Left ventricle myocardium inferior (tissue), 1 donor: ENCODE data around the gene GPR75. TPM values are rescaled to one million over a fixed set of nuclear protein-coding genes. Genes with fewer than 3 reads are reported as not detected.

Experiments used
- DNase-seq: peaks from one replicate; pipeline ENCODE4 v3.0.0-alpha.2; 2020
- H3K27ac ChIP-seq: fragments of 200-600 bp; replicated peaks from 2 replicates; pipeline ENCODE4 v1.8.0; 2021
- H3K27me3 ChIP-seq: fragments of 200-600 bp; 2 replicates; pipeline ENCODE4 v1.8.0; 2021; ENCODE audit warnings: low read depth
- H3K36me3 ChIP-seq: fragments of 200-600 bp; 2 replicates; pipeline ENCODE4 v1.8.0; 2021
- H3K4me1 ChIP-seq: fragments of 200-600 bp; 2 replicates; pipeline ENCODE4 v1.8.0; 2021
- H3K4me3 ChIP-seq: fragments of 200-600 bp; 2 replicates; pipeline ENCODE4 v1.8.0; 2021; ENCODE audit warnings: mild to moderate bottlenecking, moderate library complexity
- H3K9me3 ChIP-seq: fragments of 200-600 bp; replicated peaks from 2 replicates; pipeline ENCODE4 v1.8.0; 2021
- intact Hi-C: fragments of 100-400 bp; cut with micrococcal nuclease; formaldehyde crosslinking; loops from one replicate; pipeline ENCODE4 v1.11.0; 2022
- total RNA-seq: library from RNA; stranded (reverse); fragmentation: NEBNext Ultra II Directional; extraction: Animal tissue kit (Norgen Biotek cat#: 25700); gene quantifications from one replicate; pipeline ENCODE4 v1.2.1, GENCODE V29; 2021
- TF ChIP-seq, protein P1 (sequence below): fragments of 200-600 bp; IDR thresholded peaks from 2 replicates; pipeline ENCODE4 v1.8.0; 2021; ENCODE audit warnings: antibody characterized with exemption, mild to moderate bottlenecking, borderline replicate concordance
- donor health status: DM: no; HTN: yes; CAD: no; lungs with severe emphysema.

GPR75 gene
- total RNA-seq, 1 donor from 2014 or later = 0.82 TPM

DNA sequence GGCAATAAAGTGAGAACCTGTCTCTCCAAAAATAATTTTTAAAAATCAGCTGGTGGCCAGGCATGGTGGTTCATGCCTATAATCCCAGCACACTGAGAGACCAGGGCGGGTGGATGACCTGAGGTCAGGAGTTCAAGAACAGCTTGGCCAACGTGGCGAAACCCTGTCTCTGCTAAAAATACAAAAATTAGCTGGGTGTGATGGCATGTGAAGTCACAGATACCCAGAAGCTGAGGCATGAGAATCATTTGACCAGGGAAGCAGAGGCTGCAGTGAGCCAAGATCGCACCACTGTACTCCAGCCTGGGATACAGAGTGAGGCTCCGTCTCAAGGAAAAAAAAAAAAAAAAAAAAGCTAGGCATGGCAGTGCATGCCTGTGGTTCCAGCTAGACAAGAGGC lies 7.4 kb upstream of the GPR75 start:
- Histone ChIP-seq H3K9me3 (no peaks in the 10 kb centered on the region), H3K4me1 (peaks cover 10% of the 10 kb centered on the region), H3K27ac (peak overlapping the region; percentile 14), H3K27me3 (no peaks in the 10 kb centered on the region), H3K36me3 (peaks cover 77% of the 10 kb centered on the region), H3K4me3 (no peak overlapping the region)
- TF ChIP-seq, protein P1, sequence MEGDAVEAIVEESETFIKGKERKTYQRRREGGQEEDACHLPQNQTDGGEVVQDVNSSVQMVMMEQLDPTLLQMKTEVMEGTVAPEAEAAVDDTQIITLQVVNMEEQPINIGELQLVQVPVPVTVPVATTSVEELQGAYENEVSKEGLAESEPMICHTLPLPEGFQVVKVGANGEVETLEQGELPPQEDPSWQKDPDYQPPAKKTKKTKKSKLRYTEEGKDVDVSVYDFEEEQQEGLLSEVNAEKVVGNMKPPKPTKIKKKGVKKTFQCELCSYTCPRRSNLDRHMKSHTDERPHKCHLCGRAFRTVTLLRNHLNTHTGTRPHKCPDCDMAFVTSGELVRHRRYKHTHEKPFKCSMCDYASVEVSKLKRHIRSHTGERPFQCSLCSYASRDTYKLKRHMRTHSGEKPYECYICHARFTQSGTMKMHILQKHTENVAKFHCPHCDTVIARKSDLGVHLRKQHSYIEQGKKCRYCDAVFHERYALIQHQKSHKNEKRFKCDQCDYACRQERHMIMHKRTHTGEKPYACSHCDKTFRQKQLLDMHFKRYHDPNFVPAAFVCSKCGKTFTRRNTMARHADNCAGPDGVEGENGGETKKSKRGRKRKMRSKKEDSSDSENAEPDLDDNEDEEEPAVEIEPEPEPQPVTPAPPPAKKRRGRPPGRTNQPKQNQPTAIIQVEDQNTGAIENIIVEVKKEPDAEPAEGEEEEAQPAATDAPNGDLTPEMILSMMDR = no peak
- intact Hi-C loops = no loop called here
- DNase-seq = no peak

DNA sequence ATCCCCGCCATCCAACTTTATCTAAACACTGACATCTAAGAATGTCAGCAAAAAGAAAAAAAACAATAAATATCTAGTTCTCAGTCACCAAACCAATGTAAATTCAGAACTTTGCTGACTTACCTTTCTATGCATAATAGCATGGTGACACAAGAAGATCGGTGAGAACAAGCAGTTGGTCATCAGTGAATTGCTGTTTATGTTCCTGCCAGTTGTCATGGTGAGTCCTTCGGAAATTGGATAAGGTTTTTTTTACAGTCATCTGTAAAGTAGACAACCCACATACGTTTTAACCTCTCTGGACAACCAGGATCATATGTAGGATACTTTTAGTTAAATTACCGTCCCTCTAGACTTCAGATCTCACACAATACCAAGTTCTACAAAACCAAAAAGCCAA lies 6.2 kb upstream of the GPR75 start:
- Histone ChIP-seq H3K9me3 (no peaks in the 10 kb centered on the region), H3K4me1 (peaks cover 10% of the 10 kb centered on the region), H3K36me3 (peaks cover 75% of the 10 kb centered on the region), H3K27ac (no peak overlapping the region), H3K4me3 (no peak overlapping the region), H3K27me3 (no peaks in the 10 kb centered on the region)
- no peak for DNase-seq
- TF ChIP-seq, protein P1 = no peak
- intact Hi-C loops = no loop called here

DNA sequence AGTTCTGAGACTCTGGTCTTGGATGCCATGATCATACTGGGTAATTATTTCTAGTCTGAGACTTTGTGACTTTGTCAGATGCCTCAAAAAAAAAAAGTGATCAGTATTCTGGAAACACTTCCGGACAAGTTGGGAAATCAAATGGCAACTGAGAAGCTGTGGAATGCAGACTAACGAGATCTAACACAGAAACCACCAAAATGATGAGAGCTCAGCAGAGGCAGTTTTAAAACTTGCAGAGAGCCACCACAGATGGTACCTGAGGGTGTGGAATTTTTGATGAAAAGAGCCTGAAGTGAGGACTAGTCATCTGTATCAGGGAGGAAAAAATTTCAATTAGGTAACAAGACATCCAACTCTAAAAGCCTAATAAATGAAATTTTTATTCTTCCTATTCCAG lies 5.5 kb upstream of the GPR75 start:
- no peaks in the 10 kb centered on the region for H3K27me3 ChIP-seq
- no peak overlapping the region for H3K27ac ChIP-seq
- DNase-seq = no peak
- H3K9me3 ChIP-seq = no peaks in the 10 kb centered on the region
- intact Hi-C loops = no loop called here
- H3K36me3 ChIP-seq = peaks cover 68% of the 10 kb centered on the region
- no peak overlapping the region for H3K4me3 ChIP-seq
- peaks cover 11% of the 10 kb centered on the region for H3K4me1 ChIP-seq
- TF ChIP-seq, protein P1 = no peak

DNA sequence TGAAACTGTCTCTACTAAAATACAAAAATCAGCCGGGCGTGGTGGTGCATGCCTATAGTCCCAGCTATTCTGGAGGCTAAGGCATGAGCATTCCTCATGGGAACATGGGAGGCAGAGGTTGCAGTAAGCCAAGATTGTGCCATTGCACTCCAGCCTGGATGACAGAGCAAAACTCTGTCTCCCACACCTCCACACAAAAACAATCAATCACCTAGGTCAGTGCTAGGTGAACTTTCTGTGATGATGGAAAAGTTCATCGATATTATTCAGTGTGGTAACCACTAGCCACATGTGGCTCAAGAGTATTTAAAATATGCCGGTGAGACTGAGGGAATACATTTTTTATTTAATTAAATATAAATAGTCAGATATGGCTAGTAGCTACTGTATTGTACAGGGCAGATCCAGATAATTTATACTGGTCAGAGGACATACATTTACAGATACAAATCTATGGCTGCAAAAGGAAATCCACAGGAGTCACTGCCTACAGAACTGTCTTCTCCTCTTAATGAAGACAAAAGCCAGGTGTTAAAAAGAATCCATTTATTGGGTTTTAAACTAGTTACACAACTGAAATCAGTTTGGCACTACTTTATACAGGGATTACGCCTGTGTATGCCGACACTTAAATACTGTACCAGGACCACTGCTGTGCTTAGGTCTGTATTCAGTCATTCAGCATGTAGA lies 3.9 kb upstream of the GPR75 start:
- Histone ChIP-seq H3K27me3 (no peaks in the 10 kb centered on the region), H3K4me1 (peaks cover 20% of the 10 kb centered on the region), H3K27ac (no peak overlapping the region), H3K36me3 (peaks cover 52% of the 10 kb centered on the region), H3K4me3 (no peak overlapping the region), H3K9me3 (no peaks in the 10 kb centered on the region)
- DNase-seq = no peak
- intact Hi-C loops = no loop called here
- TF ChIP-seq, protein P1 = no peak

DNA sequence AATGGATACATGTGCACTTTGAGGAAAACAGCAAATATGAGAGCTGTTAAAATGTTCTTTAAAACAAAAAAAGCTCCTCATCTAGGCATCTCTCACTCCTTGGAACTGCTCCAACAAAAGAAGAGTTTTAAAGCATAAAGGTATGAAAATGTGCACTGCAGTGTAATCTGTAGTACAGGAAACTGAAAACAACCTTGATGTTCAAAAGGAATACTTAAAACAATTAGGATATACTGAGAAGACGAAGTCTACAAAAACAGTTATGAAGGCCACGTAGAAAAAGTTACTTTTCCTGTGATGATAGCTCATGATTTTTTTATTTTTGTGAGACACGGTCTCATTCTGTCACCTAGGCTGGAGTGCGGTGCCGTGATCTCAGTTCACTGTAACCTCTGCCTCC lies 2.1 kb upstream of the GPR75 start:
- TF ChIP-seq, protein P1 = no peak
- no peaks in the 10 kb centered on the region for H3K9me3 ChIP-seq

More for the DNA sequence above, 2.1 kb upstream of the GPR75 start:
- H3K27me3 ChIP-seq = no peaks in the 10 kb centered on the region
- no peak overlapping the region for H3K4me3 ChIP-seq
- H3K36me3 ChIP-seq = peaks cover 37% of the 10 kb centered on the region
- H3K4me1 ChIP-seq = peaks cover 20% of the 10 kb centered on the region
- no peak overlapping the region for H3K27ac ChIP-seq
- no peak for DNase-seq
- intact Hi-C loops = no loop called here
